ENCODE data around the gene KCNQ1.

GRCh38 chr11:2869134-2869526, 424.3 kb downstream of the KCNQ1 start:
- TF ChIP-seq, protein P1, sequence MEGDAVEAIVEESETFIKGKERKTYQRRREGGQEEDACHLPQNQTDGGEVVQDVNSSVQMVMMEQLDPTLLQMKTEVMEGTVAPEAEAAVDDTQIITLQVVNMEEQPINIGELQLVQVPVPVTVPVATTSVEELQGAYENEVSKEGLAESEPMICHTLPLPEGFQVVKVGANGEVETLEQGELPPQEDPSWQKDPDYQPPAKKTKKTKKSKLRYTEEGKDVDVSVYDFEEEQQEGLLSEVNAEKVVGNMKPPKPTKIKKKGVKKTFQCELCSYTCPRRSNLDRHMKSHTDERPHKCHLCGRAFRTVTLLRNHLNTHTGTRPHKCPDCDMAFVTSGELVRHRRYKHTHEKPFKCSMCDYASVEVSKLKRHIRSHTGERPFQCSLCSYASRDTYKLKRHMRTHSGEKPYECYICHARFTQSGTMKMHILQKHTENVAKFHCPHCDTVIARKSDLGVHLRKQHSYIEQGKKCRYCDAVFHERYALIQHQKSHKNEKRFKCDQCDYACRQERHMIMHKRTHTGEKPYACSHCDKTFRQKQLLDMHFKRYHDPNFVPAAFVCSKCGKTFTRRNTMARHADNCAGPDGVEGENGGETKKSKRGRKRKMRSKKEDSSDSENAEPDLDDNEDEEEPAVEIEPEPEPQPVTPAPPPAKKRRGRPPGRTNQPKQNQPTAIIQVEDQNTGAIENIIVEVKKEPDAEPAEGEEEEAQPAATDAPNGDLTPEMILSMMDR (IDR thresholded peaks at IDR 0.05) = no peak
- TF ChIP-seq POLR2A (IDR thresholded peaks at IDR 0.05) = no peak

Data from body of pancreas (tissue), 4 donors.